Measurements from ENCODE around the gene ACOX2.
"Not testable (repeated sequence)": the region's sequence is repeated elsewhere in the genome, so short reads cannot be mapped to it uniquely, and the experiment has no call there.

The ACOX2 gene

DNA sequence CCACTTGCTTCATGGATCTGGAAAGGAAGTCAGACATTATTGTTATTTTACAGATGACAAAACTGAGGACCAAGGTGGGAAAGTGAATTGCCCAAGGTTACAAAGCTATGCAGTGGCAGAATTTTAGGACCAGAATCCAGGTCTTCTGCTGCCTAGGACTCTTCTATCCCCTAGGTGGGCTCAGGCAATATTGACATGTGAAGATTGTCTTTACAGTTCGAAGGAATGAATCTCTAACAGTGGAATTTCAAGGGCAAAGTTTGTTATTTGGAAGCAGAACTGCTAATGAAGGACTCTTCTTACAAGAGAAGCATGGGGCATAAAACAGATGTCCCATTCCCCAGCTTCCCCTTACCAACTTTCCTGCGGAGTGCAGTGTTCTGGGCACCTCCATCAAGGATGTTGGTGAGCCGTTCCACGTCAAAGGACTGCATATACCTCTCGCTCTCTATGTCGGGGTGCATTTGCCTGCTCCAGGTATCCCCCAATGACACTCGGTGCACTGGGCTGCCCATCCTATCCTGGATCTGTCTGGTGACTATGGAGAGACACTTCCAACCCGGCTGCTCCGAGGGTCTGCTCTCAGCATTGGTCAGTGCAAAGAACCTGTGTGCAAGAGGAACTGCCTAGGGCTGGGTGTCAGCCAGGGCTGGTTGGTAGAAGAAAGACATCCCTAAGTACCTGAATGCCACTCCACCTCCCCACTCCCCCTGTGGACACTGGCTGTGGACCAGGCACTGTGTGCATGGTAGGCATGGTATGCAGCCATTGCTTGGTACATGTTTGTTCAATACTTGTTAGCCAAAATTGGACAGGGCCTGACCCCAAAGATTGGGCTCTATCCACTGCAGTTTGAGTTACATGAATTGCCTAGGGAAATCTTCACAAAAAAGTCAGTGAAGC lies 2.1 kb downstream of the ACOX2 start:
- DNase-seq = no peak

DNA sequence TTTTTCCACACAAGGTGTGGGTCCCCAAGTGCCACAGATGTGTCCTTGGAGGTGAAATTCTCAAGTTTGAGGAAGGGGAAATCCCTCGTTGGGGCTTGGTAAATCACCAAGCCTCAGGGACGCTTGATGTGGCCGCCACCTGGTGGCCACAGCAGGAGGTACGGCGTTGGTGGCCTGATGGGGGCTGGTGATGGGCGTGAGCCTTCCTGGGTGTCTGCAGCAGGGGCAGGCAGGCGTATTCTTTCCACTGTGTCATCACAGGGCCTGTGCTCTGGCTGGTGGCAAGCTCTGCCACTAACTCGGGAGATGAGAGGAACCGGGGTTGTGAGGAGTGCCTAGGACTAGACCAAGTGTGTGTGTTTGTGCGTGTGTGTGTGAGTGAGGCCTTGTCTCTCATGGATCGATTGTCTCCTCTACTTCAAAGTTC lies 4.2 kb downstream of the ACOX2 start:
- DNase-seq = peak; percentile 87

DNA sequence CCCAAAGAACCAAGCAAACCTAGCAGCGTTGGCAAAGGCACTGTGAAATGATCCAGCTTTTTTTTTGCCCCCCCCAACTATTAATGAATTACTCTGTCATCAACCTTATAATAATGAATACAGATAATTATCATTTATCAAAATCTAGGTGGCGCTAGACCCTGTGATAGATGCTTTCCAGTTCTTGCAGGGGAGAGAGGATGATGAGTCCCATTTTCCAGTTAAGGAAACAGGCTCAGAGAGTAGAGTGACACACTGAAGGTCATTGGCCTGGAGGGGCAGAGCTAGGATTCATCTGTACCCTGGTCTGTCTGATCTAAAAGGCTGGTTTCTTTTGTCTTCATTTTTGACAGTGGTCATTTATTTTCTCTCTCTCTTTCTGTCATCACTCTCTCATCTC lies 5.0 kb downstream of the ACOX2 start:
- DNase-seq = no peak

DNA sequence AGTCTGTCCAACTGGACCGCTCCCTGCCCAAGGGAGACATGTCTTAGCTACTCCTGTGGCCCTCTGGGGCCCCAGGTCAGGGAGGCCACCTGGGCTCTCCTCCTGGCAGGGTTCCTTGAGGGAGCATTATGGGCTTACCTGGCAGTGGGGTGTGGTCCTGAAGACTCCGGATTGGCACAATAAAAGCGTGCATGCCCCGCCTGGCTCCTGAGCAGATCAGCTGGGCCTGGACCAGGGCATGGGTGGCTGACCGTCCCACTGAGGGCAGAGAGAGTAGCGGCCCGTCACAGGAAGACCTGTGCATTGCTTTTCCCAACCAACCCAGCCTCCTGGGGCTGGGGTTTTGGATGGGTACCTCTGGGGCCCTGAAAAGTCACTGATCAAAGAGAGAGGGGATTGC lies 5.4 kb downstream of the ACOX2 start:
- no peak for DNase-seq

DNA sequence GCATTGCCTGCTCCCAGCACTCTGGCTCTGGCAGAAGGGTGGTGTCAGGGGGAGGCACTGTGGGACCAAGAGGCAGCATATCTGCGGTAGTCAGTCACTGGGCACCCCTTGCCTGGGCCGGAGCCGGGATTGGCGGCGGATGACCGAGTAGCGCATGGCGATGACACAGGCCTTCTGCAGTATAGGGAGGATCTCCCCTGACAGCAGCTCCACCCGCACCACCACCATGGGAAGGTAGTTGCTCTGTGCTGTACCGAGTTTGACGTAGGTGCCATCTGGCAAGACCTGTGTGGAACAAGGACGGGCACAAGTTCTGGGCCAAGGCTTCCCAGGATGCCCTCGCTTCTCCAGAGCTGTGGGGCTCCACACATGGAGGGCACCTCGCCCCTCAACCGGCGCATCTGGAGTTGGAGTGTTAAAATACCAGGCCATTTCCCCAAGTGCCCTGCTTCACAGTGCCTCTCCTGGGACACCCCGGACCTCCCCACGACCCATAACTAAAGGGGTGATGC lies 6.6 kb downstream of the ACOX2 start:
- DNase-seq = no peak

DNA sequence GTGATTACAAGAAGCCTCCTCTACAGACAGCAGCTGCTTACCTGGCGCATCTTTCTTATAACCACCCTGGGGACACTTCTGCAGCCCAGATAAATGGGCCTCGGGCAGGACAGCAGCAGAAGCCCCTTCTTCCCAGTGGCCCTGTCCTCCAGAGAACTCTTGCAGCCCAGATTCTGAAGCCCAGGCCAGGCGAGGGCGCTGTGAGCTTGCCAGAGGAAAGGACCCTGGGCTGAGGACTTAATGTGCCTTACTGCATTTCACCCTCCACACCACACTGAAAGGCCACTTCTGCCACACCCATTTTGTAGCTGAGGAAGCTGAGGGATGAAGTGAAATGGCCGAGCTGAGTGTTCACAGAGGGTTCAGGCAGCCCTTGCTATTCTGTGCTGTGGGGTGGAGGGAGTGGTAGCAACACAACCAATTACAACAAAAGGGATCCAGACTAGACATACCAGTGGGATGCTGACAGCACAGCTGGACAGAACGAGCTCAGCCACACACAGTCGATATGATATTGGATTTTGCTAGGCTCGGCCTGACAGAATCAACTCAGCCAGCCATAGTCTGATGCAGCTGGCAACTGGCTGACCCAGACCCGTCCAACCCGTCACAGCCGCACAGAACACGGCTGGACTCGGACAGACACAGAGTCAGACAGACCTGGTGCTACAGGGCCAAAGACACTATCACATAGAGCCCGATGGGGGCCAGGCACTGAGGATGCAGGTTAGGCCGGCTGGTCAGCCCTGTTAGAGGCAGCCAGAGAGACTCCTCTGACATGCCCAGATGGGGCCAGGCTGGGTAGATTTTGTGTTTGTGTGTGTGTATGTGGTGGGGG lies 7.3 kb downstream of the ACOX2 start:
- DNase-seq = peak; percentile 73

DNA sequence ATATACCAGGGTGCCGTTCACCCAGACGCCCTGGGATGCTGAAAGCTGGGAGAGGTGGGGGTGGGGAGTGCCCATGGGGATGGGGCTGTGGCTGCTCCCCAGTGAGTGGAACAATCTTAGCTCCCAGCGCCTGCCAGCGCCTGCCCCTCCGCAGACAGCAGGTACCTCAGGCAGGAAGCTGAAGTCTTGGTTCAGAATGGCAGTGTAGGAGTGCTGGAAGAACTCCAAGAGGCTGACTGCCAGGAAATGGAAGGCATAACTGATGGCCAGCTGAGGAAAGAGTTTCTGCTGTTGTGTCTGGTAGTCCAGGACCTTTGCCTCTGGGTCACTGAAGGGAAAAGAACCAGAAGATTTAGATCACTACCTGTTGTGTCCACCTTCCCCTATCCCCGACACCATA lies 8.4 kb downstream of the ACOX2 start:
- DNase-seq = no peak

DNA sequence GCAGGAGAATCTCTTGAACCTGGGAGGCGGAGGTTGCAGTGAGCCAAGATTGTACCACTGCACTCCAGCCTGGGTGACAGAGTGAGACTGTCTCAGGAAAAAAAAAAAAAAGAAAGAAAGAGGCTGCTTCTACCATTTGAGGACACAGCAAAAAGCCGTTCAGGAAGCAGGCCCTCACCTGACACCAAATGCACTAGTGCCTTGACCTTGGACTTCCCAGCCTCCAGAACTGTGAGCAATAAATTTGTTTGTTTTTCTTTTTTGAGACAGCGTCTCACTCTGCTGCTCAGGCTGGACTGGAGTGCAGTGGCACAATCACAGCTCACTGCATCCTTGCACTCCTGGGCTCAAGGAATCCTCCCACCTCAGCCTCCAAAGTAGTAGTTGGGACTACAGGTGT lies 9.6 kb downstream of the ACOX2 start:
- DNase-seq = not testable (repeated sequence)

DNA sequence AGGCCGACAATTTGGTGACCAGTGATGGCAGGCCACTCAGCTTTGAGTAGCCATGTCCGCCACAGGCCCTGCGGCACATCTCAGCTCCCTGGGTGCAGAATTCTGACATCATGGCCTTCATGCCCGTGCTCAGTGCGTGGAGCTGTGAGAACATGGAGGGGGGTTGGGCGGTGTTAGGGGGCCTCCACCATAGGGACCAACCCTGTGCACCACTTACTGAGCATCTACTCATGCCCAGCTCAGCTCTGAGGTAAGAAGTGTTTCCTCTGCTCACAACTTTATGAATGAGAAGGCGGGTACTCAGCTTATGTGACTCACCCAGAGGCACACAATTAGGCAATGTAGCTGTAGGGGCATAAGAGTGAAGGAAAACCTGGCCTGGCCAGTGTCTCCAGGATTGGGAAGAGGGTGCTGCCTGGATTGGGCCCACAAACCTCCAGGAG lies 10.5 kb downstream of the ACOX2 start:
- no peak for DNase-seq

DNA sequence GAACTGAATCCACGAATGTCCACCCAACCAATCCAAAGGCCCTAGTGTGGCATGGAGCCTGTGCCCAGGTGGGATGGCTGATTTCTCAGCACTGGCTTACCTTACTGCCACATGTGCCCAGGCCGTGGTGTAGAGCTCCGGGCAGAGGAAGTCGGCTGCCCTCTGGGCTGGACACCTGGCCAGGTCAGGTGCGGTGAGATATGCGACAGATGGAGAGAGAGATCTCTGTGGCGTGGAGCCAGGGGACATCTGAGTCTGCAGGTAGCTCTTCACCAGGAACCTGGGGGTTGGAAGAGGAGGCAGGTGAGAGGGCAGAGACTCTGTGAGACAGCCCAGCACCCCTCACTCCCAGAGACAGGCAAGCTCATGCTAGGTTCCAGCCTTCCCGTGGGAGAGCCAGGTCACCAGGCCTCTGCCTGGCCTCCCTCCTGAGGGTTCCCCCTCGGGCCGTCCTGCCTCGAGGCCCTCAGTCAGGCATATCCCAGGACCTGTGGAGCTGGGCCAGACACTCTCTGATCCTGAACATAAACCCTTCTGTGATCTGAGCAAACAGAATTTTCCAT lies 12.6 kb downstream of the ACOX2 start:
- no peak for DNase-seq

DNA sequence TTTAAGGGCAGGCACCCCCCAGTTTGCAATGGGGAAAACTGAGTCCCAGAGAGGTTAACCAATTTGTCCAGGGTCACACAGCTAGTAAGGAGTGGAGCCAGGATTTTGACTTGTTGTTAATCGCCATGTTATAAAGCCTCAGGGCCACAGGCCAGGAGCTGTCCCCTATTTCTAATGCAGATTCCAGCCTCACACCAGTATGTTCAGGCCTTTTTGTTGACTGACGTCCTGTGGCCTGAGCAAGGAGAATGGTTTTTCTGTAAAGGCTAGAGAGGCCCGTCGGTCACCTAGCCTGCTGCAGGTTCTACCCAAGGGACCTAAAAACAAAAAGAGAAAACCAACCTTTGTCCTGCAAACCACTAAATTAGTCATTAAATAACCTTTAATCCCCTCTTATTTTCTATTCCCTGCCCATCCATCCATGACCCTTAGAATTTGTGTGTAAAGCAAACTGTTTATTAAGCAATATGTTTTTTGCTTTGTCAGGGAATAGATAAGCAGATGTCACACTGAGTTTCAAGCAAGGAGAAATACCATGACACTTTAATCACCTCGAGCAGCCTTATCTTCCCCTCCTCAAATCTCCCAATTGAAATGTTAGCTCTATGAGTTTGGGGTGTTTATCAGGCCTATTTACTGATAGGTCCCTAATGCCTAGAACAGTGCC lies 14.1 kb downstream of the ACOX2 start:
- no peak for DNase-seq

DNA sequence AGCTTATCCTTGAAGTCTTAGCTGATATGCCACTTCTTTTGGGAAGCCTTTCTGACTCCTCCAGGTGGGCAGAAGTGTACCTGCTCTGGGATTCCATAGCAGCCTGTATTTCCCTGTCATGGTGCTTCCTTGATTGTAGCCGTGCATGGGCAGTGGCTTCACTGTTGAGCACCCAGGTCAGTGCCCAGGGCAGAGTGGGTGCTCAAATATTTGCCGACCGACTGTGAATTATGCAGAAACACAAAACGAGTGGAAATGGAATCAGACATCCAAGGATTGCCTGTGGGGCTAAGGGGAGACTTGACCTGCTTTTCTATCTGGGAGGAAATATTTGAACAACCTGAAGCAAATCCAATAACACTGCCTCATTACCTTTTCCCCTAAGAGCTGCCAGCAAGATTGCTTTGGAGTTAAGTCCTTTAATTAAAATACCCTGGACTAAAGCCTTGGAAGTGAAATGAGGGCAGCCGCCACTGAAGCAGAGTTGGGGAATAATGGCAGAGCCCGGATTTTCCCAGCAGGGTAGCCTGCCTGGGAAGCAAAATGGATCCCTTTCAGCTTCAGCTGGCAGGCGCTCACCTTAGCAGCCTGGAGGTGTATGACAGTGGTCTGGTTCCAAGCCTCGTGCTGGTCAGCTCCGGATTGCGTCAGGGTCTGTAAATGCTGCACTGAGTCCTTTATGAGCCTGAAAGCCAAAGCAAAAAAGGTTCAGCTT lies 14.9 kb downstream of the ACOX2 start:
- DNase-seq = peak; percentile 57

DNA sequence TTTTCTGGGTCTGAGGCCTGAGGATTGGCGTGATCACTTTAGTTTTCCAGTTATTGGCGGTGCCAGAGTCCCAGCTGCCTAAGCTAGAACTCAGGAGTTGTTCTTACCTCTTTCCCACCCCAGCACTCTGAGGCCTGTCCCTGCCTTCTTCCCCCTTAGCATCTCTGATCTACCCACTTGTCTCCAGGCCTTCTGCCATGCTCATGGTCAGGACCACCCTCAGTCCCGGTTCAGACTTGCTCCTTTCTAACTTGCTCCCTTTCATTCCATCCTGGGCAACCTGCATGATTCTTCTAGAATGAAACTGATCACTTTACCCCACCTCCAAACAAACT lies 15.7 kb downstream of the ACOX2 start:
- no peak for DNase-seq

DNA sequence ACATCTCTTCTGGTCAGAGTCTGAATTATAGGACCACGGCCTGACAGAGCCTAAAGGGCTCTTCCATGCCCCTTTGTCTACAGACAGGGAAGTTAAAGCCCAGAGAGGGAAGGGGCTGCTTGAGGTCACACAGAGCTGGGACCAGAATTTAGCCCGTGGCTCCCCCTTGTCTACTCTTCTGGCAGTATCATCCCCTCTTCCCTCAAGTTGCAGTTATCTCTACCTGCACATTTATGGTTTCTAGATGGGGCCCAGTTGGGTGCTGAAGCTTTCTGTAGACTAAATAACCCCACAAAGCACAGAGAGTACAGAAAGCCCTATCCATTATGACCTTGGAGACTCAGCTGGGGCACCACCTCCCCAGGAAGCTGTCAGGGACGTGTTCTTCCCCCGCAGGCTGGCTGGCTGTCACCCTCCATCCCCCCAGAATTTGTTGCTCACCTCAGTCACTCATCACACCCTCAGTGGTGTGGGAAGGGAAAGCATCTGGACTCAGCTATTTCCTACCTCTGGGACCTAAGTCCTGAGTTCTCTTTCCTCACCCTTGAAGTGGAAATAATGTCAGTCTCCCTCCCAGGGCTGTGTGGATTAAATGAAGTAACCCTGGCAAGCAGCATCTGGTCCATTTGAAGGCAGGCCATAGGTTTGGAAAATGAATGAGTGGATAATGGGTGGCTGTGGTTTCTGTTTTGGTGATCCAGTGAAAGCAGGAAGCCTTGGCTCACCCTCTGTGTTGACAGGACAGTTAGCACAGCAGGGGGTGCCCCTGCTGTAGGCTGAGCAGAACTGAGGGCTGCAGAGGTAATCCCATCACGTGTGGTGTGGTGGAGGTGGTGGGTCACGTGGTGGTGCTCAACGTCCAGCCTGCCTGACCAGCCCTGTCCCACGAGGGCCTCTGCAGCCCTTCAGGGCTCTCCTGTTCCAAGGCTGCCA lies 16.3 kb downstream of the ACOX2 start:
- peak; percentile 50 for DNase-seq

DNA sequence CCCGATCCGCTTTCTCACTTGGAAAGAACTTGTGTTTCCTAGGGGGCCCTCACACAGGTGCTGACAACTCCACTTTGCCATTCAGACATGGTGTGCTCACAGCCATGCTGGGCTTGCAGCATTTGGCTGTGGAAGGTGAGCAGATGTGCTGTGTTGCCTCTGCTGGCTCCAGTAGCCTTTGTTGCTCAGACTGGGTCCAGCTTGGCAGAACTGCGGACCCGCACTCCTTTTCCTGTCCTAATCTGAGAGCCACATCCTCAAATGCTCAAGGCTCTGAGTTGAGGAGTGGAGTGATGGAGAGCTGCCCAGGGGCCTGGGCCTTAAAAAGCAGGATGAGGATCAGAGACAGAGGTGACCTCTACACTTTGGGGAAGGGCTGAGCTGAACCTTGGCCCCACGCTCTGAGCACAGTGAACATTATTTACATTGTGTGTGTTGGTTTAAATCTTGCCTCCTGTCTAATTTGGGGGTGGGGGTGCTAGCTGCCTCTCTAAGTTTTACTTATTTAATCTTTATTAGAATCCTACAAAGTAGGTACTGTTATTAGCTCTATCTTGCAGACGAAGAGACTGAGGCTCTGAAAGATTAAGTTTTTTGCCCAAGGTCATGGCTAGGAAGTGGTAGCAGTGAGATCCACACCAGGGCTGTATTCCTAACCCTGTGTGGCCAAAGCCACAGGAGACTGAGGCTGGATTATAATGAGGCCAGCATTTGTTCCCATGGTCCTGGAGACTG lies 17.2 kb downstream of the ACOX2 start:
- no peak for DNase-seq

DNA sequence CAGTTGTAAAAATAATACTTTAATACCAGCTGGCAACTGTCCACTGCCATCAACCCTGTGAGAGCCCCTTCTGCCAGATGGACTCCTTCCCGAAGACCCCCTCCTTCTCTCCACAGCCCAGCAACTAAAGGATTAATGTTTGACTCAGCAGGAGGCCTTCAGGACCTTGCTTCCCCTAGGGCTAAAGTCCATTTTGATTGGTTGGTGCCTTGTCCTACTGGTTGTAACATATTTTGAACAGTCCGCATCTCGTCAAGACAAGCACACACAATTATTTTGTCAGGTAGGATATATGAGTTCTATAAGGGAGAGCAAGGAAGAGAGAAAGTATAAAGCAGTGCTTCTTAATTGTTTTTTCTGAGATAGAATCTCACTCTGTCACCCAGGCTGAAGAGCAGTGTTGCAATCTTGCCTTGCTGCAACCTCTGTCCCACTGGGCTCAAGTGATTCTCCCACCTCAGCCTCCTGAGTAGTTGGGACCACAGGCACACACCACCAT lies 18.6 kb downstream of the ACOX2 start:
- peak; percentile 88 for DNase-seq

DNA sequence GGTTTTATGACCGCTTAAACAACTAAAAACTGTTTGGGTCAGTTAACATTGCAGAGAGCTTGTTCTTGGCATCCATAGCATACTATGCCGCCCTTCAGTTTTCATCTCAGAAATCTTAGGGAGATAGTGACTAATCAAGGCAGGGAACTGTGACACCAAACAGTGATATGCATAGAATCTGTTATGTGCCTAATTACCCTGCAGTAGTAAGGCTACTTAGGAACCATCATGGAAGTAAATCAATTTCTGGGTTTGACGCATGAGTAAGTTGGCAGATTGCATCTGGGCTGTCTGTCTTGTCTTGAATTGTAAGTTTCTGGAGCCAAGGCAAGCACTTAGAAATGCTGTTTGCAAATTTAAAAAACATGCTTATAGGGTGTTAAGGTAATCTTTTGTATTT lies 22.6 kb downstream of the ACOX2 start:
- peak; percentile 55 for DNase-seq

DNA sequence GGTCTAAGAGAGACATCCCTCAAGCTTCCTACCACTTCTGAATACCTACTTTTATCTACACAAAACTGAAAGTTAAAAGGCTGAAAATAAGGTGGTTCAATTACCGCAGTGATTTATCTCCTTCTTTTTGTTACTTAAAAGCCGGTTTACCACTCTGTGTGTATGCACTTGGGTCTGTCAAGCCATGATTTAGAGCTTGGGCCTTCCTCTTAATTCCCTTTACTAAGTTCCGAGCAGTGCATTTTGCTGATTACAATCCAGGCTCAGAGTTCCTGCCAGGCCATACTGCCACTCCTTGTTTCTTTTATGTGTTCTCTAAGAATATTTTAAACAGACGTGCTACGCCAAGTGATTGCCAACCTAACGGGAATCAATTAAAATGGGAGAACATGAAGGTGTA lies 28.6 kb downstream of the ACOX2 start:
- DNase-seq = no peak

DNA sequence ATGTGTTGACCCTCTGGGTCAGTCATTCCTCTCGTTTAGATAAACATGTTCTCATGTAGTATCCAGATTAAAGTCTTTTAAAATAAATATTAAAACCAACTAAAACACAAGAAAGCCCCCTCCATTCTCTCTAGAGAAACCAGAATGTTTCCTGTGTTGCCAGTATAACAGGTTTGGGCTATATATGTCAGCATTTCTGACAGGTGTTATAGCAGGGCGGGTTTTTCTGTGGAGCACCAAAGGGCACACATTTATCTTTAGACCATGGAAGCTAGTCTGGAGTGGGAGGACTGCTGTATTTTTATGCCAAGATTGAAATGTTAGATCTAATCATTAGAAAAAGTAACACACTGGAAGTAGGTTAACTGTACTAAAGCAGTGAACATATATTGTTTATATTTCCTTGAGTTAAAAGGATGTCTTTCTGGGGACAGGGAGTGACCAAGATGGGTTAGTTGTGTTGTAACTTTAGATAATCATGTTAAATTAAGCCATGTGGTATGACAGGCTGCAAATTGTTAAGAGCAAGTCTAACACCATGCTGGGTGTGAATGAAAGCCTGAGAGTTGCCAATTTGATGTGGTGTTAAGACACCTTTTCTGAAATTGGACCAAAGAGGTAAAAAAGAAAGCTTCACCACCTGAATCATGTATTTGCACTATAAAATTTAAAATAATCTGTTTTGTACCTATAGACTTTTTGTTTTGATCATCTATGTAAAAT lies 29.5 kb downstream of the ACOX2 start:
- no peak for DNase-seq
